A673 (cell line): ENCODE data around the gene MR1. TPM values are rescaled to one million over a fixed set of nuclear protein-coding genes. Genes with fewer than 3 reads are reported as not detected.
A peak's percentile ranks its signal among the peaks of the same experiment; 100 is the strongest.

Experiments used
- BruUV-seq: library from RNA; stranded (reverse); fragments of 400-500 nt; replicated peaks from 2 replicates; lab custom pipeline; 2021; lab: Mats Ljungman, UMichigan
- CTCF ChIA-PET: fragments of 300-600 bp; sonication (Branson Sonifier 250); formaldehyde crosslinking; loops from one replicate; lab custom pipeline; 2022; ENCODE audit warnings: antibody characterized with exemption; lab: Charles Lee
- POLR2A ChIA-PET: fragments of 300-600 bp; sonication (Branson Sonifier 250); formaldehyde crosslinking; loops from one replicate; lab custom pipeline; 2022; ENCODE audit warnings: antibody characterized with exemption; ENCODE audit not compliant: low non-redundant PET; lab: Charles Lee
- DNase-seq: peaks from one replicate; pipeline ENCODE4 v3.0.0-alpha.2; 2015; ENCODE audit warnings: low spot score
- H3K27ac ChIP-seq: fragments of 200-600 bp; sonication (generic); 2 replicates; pipeline ENCODE4 v1.5.1; 2016; ENCODE audit warnings: mixed run types, low read depth, mild to moderate bottlenecking, mixed read lengths, antibody characterized with exemption, low read length; ENCODE audit not compliant: poor library complexity, severe bottlenecking
- H3K27me3 ChIP-seq: fragments of 200-600 bp; sonication (generic); replicated peaks from 2 replicates; pipeline ENCODE4 v1.6.1; 2017; ENCODE audit warnings: mixed run types, low read depth, mild to moderate bottlenecking, mixed read lengths, antibody characterized with exemption, low read length; ENCODE audit not compliant: insufficient read depth, poor library complexity
- H3K36me3 ChIP-seq: fragments of 200-600 bp; sonication (generic); 2 replicates; pipeline ENCODE4 v1.6.1; 2016; ENCODE audit warnings: mixed run types, mild to moderate bottlenecking, mixed read lengths, antibody characterized with exemption, low read length; ENCODE audit not compliant: insufficient read depth, poor library complexity, severe bottlenecking
- H3K4me1 ChIP-seq: fragments of 200-600 bp; sonication (generic); 2 replicates; pipeline ENCODE4 v1.6.1; 2017; ENCODE audit warnings: mixed run types, mild to moderate bottlenecking, mixed read lengths, antibody characterized with exemption, low read length; ENCODE audit not compliant: insufficient read depth, poor library complexity, severe bottlenecking
- H3K4me3 ChIP-seq: fragments of 200-600 bp; sonication (generic); 2 replicates; pipeline ENCODE4 v1.5.1; 2016; ENCODE audit warnings: low read depth, mixed run types, mild to moderate bottlenecking, mixed read lengths, low read length; ENCODE audit not compliant: poor library complexity, severe bottlenecking
- H3K9me3 ChIP-seq: fragments of 200-600 bp; sonication (generic); 2 replicates; pipeline ENCODE4 v1.6.1; 2016; ENCODE audit warnings: mixed run types, low read depth, mild to moderate bottlenecking, mixed read lengths, antibody characterized with exemption, low read length; ENCODE audit not compliant: poor library complexity, severe bottlenecking
- EZH2 ChIP-seq: fragments of 200-600 bp; sonication (generic); IDR thresholded peaks from 2 replicates; pipeline ENCODE4 v1.6.1; 2017; ENCODE audit warnings: borderline replicate concordance, low read depth, mild to moderate bottlenecking, mixed read lengths, antibody characterized with exemption, low read length; ENCODE audit not compliant: poor library complexity, severe bottlenecking
- intact Hi-C: fragments of 100-400 bp; cut with micrococcal nuclease; formaldehyde crosslinking; loops from one replicate; pipeline ENCODE4 v1.10.0; 2022; ENCODE audit not compliant: unreplicated experiment
- total RNA-seq: library from RNA; stranded (reverse); gene quantifications from 2 replicates; pipeline ENCODE4 v1.2.3, GENCODE V29; 2021
- TF ChIP-seq, protein P1 (sequence below): fragments of 300-800, 200-600 bp; sonication (generic); conservative IDR thresholded peaks from 2 replicates; pipeline ENCODE4 v1.5.1; 2017; ENCODE audit warnings: low read depth, mild to moderate bottlenecking, antibody characterized with exemption, low read length, moderate library complexity, mixed read lengths

Gene MR1
- total RNA-seq, 1 experiment from 2014 or later = 2.6 TPM

DNA sequence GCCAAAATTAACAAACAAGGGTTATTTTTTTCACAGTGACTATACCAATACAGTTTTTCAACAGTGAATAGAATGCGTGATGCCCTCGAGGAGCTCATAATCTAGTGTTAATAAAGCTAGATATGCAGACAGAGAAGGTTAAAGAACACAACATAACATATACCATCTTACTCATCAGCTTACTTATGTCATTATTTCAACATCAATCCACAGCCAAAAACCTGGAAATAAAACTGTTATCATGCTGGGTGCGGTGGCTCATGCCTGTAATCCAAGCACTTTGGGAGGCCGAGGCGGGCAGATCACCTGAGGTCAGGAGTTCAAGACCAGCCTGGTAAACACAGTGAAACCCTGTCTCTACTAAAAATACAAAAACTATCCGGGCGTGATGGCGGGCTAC, 17.2 kb upstream of the MR1 start:
- intact Hi-C loops = no loop called here
- no peaks in the 10 kb centered on the region for H3K27me3 ChIP-seq
- H3K27ac ChIP-seq = no peak overlapping the region
- TF ChIP-seq EZH2 = no peak
- TF ChIP-seq, protein P1, sequence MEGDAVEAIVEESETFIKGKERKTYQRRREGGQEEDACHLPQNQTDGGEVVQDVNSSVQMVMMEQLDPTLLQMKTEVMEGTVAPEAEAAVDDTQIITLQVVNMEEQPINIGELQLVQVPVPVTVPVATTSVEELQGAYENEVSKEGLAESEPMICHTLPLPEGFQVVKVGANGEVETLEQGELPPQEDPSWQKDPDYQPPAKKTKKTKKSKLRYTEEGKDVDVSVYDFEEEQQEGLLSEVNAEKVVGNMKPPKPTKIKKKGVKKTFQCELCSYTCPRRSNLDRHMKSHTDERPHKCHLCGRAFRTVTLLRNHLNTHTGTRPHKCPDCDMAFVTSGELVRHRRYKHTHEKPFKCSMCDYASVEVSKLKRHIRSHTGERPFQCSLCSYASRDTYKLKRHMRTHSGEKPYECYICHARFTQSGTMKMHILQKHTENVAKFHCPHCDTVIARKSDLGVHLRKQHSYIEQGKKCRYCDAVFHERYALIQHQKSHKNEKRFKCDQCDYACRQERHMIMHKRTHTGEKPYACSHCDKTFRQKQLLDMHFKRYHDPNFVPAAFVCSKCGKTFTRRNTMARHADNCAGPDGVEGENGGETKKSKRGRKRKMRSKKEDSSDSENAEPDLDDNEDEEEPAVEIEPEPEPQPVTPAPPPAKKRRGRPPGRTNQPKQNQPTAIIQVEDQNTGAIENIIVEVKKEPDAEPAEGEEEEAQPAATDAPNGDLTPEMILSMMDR = no peak
- POLR2A ChIA-PET = no interaction called here
- H3K4me1 ChIP-seq = peaks cover 16% of the 10 kb centered on the region
- no peak overlapping the region for H3K4me3 ChIP-seq
- BruUV-seq = no TSS peak
- DNase-seq = no peak
- no peaks in the 10 kb centered on the region for H3K9me3 ChIP-seq
- CTCF ChIA-PET = no interaction called here
- H3K36me3 ChIP-seq = no peaks in the 10 kb centered on the region

DNA sequence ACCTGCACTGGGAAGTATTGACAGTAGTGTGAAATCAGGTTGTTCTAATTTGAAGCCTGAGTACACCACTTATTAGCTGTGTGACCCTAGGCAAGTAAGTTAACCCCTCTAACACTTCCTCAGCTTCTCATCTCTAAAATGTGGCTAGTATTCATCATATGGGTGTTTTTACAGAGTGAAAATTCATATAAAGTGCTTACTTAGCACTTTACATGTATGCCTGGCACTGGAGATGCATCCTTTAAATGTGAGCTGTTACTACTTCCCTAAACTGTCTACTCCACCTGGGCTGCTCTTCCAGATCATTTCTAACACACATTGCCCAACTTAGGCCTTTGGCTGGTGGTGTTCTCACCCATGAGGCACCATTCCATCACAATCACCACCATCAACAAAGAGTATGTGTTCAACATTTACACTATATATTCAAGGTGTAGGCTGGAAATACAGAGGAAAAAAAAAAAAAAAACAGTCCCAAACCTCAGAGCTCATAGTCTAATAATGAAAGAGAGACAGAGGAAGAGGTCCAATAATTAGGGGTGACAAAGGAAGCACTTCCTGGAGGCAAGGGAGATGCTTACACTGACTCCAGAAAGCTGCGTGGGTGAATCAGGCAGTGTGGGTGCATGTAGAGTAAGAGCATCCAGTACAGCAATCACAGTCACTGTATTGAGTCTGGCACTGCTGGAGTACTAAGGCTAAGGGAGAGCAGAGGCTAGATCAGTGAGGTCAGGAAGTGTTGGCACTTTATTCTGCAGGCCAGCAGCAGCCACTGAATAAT, 14.7 kb upstream of the MR1 start:
- Histone ChIP-seq H3K9me3 (no peaks in the 10 kb centered on the region), H3K36me3 (no peaks in the 10 kb centered on the region), H3K27me3 (no peaks in the 10 kb centered on the region), H3K27ac (no peak overlapping the region), H3K4me1 (peaks cover 16% of the 10 kb centered on the region), H3K4me3 (no peak overlapping the region)
- DNase-seq = no peak
- ChIA-PET CTCF (no interaction called here), POLR2A (interaction anchor here (0.6 kb wide), 1 partner anchor 120 kb away, joined by 4 read pairs; no protein-coding TSS in a partner anchor)
- BruUV-seq = TSS peak; percentile 5
- TF ChIP-seq, protein P1 = no peak
- no peak for TF ChIP-seq EZH2
- intact Hi-C loops = no loop called here

DNA sequence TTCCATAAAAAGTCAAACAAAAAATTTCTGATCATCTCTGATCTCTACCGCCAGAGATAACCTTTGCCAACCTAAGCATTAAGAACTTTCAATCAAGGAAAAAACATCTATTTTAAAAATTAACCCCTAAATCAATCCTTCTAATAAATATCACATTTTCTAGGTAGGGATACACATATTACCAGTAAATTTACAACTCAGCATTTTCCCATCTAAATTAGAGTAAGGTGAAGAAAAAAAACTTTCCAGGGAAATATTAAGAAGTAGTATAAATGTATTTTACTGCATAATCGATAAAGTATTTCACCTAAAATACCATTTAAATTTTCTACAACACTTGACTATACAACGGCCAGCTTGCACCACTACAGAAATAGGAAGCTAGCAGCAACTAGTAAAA, 12.6 kb upstream of the MR1 start:
- no TSS peak for BruUV-seq
- no peaks in the 10 kb centered on the region for H3K27me3 ChIP-seq
- ChIA-PET CTCF (no interaction called here), POLR2A (no interaction called here)
- peak overlapping the region; percentile 97 for H3K4me3 ChIP-seq
- H3K9me3 ChIP-seq = no peaks in the 10 kb centered on the region
- no peak for DNase-seq
- peak overlapping the region; percentile 82 for H3K27ac ChIP-seq
- H3K4me1 ChIP-seq = peaks cover 13% of the 10 kb centered on the region
- TF ChIP-seq, protein P1 = no peak
- no peak for TF ChIP-seq EZH2
- H3K36me3 ChIP-seq = no peaks in the 10 kb centered on the region
- intact Hi-C loops = no loop called here
